ENCODE results near the gene MED27.

MED27 gene

GRCh38 chr9:131918481-131918880 is 161.2 kb downstream of the MED27 start:
- Histone ChIP-seq H3K79me1 (ENCODE audit: low read length) (no peaks in the 10 kb centered on the region), H3K36me3 (ENCODE audit: control insufficient read depth in 1 of 2, insufficient read depth in 2 of 2, low read length in 2 of 2) (no peaks in the 10 kb centered on the region), H3K4me2 (ENCODE audit: low read length) (no peak overlapping the region), H3K79me2 (ENCODE audit: control insufficient read depth, insufficient read depth, low read length, poor library complexity) (no peaks in the 10 kb centered on the region), H3K4me3 (ENCODE audit: low read depth, low read length) (no peak overlapping the region), H2BK12ac (ENCODE audit: low read length) (no peak overlapping the region), H3K23ac (ENCODE audit: low read length) (no peak overlapping the region), H3K9me3 (ENCODE audit: insufficient read depth, low read depth, low read length) (no peaks in the 10 kb centered on the region), H3K14ac (ENCODE audit: low read length) (no peak overlapping the region), H3K4ac (ENCODE audit: low read depth, low read length) (no peak overlapping the region), H3K9ac (ENCODE audit: low read length) (no peak overlapping the region), H3K18ac (ENCODE audit: low read length) (no peak overlapping the region), H2AK5ac (ENCODE audit: low read length) (no peak overlapping the region), H4K12ac (ENCODE audit: low read depth, low read length) (no peak overlapping the region), H4K91ac (ENCODE audit: low read depth, low read length) (no peak overlapping the region), H2BK120ac (ENCODE audit: insufficient read depth, low read length, poor library complexity) (no peak overlapping the region), H2BK5ac (ENCODE audit: low read depth, low read length, poor library complexity) (no peak overlapping the region), H3K27ac (ENCODE audit: low read depth, low read length) (no peak overlapping the region), H3K27me3 (ENCODE audit: insufficient read depth, low read length) (no peaks in the 10 kb centered on the region), H4K8ac (ENCODE audit: low read depth, low read length) (no peak overlapping the region), H2AFZ (ENCODE audit: insufficient read depth, low read length, poor library complexity) (no peak overlapping the region), H3K4me1 (ENCODE audit: control insufficient read depth in 1 of 2, insufficient read depth in 2 of 2, low read length in 2 of 2) (no peaks in the 10 kb centered on the region)
- no CpG with 5 or more reads among the region's 5 CpGs for WGBS (ENCODE audit: extremely low coverage, insufficient coverage, insufficient read length)
- DNase-seq = no peak

GRCh38 chr9:131917009-131917408 is 162.7 kb downstream of the MED27 start:
- Histone ChIP-seq H4K8ac (ENCODE audit: low read depth, low read length) (no peak overlapping the region), H4K12ac (ENCODE audit: low read depth, low read length) (no peak overlapping the region), H3K9ac (ENCODE audit: low read length) (no peak overlapping the region), H3K18ac (ENCODE audit: low read length) (no peak overlapping the region), H3K4me1 (ENCODE audit: control insufficient read depth in 1 of 2, insufficient read depth in 2 of 2, low read length in 2 of 2) (no peaks in the 10 kb centered on the region), H3K79me1 (ENCODE audit: low read length) (no peaks in the 10 kb centered on the region), H3K79me2 (ENCODE audit: control insufficient read depth, insufficient read depth, low read length, poor library complexity) (no peaks in the 10 kb centered on the region), H2AFZ (ENCODE audit: insufficient read depth, low read length, poor library complexity) (no peak overlapping the region), H3K27me3 (ENCODE audit: insufficient read depth, low read length) (no peaks in the 10 kb centered on the region), H3K4me2 (ENCODE audit: low read length) (no peak overlapping the region), H2BK5ac (ENCODE audit: low read depth, low read length, poor library complexity) (no peak overlapping the region), H3K9me3 (ENCODE audit: insufficient read depth, low read depth, low read length) (no peaks in the 10 kb centered on the region), H3K14ac (ENCODE audit: low read length) (no peak overlapping the region), H2BK120ac (ENCODE audit: insufficient read depth, low read length, poor library complexity) (no peak overlapping the region), H3K36me3 (ENCODE audit: control insufficient read depth in 1 of 2, insufficient read depth in 2 of 2, low read length in 2 of 2) (no peaks in the 10 kb centered on the region), H3K23ac (ENCODE audit: low read length) (no peak overlapping the region), H4K91ac (ENCODE audit: low read depth, low read length) (no peak overlapping the region), H2BK12ac (ENCODE audit: low read length) (no peak overlapping the region), H3K4me3 (ENCODE audit: low read depth, low read length) (no peak overlapping the region), H3K27ac (ENCODE audit: low read depth, low read length) (no peak overlapping the region), H3K4ac (ENCODE audit: low read depth, low read length) (no peak overlapping the region), H2AK5ac (ENCODE audit: low read length) (no peak overlapping the region)
- no peak for DNase-seq
- no CpG with 5 or more reads among the region's 2 CpGs for WGBS (ENCODE audit: extremely low coverage, insufficient coverage, insufficient read length)

GRCh38 chr9:131915181-131915580 is 164.5 kb downstream of the MED27 start:
- no peak overlapping the region for H2BK120ac ChIP-seq (ENCODE audit: insufficient read depth, low read length, poor library complexity)
- no peaks in the 10 kb centered on the region for H3K27me3 ChIP-seq (ENCODE audit: insufficient read depth, low read length)
- no peak overlapping the region for H3K4ac ChIP-seq (ENCODE audit: low read depth, low read length)
- H3K9ac ChIP-seq (ENCODE audit: low read length) = no peak overlapping the region
- H3K9me3 ChIP-seq (ENCODE audit: insufficient read depth, low read depth, low read length) = no peaks in the 10 kb centered on the region
- no peak overlapping the region for H3K23ac ChIP-seq (ENCODE audit: low read length)
- no peak overlapping the region for H3K27ac ChIP-seq (ENCODE audit: low read depth, low read length)
- no peak overlapping the region for H3K14ac ChIP-seq (ENCODE audit: low read length)
- H3K79me2 ChIP-seq (ENCODE audit: control insufficient read depth, insufficient read depth, low read length, poor library complexity) = no peaks in the 10 kb centered on the region
- no peak overlapping the region for H4K91ac ChIP-seq (ENCODE audit: low read depth, low read length)
- H2AK5ac ChIP-seq (ENCODE audit: low read length) = no peak overlapping the region
- no peak overlapping the region for H4K8ac ChIP-seq (ENCODE audit: low read depth, low read length)
- H2BK5ac ChIP-seq (ENCODE audit: low read depth, low read length, poor library complexity) = no peak overlapping the region
- no peak overlapping the region for H4K12ac ChIP-seq (ENCODE audit: low read depth, low read length)
- H3K36me3 ChIP-seq (ENCODE audit: control insufficient read depth in 1 of 2, insufficient read depth in 2 of 2, low read length in 2 of 2) = no peaks in the 10 kb centered on the region
- no peak overlapping the region for H3K4me3 ChIP-seq (ENCODE audit: low read depth, low read length)
- H3K79me1 ChIP-seq (ENCODE audit: low read length) = no peaks in the 10 kb centered on the region
- WGBS (ENCODE audit: extremely low coverage, insufficient coverage, insufficient read length) = no CpG with 5 or more reads among the region's 2 CpGs
- no peak for DNase-seq
- no peak overlapping the region for H2AFZ ChIP-seq (ENCODE audit: insufficient read depth, low read length, poor library complexity)
- no peaks in the 10 kb centered on the region for H3K4me1 ChIP-seq (ENCODE audit: control insufficient read depth in 1 of 2, insufficient read depth in 2 of 2, low read length in 2 of 2)
- H3K18ac ChIP-seq (ENCODE audit: low read length) = no peak overlapping the region
- H3K4me2 ChIP-seq (ENCODE audit: low read length) = no peak overlapping the region
- H2BK12ac ChIP-seq (ENCODE audit: low read length) = no peak overlapping the region

GRCh38 chr9:131912671-131913070 is 167.0 kb downstream of the MED27 start:
- Histone ChIP-seq H3K18ac (ENCODE audit: low read length) (no peak overlapping the region), H2AFZ (ENCODE audit: insufficient read depth, low read length, poor library complexity) (no peak overlapping the region), H3K4me3 (ENCODE audit: low read depth, low read length) (no peak overlapping the region), H3K9me3 (ENCODE audit: insufficient read depth, low read depth, low read length) (no peaks in the 10 kb centered on the region), H4K91ac (ENCODE audit: low read depth, low read length) (no peak overlapping the region), H3K4me1 (ENCODE audit: control insufficient read depth in 1 of 2, insufficient read depth in 2 of 2, low read length in 2 of 2) (no peaks in the 10 kb centered on the region), H3K79me1 (ENCODE audit: low read length) (no peaks in the 10 kb centered on the region), H3K14ac (ENCODE audit: low read length) (no peak overlapping the region), H4K8ac (ENCODE audit: low read depth, low read length) (no peak overlapping the region), H3K4me2 (ENCODE audit: low read length) (no peak overlapping the region), H3K27me3 (ENCODE audit: insufficient read depth, low read length) (no peaks in the 10 kb centered on the region), H3K27ac (ENCODE audit: low read depth, low read length) (no peak overlapping the region), H2BK5ac (ENCODE audit: low read depth, low read length, poor library complexity) (no peak overlapping the region), H3K36me3 (ENCODE audit: control insufficient read depth in 1 of 2, insufficient read depth in 2 of 2, low read length in 2 of 2) (no peaks in the 10 kb centered on the region), H3K4ac (ENCODE audit: low read depth, low read length) (no peak overlapping the region), H2BK12ac (ENCODE audit: low read length) (no peak overlapping the region), H3K9ac (ENCODE audit: low read length) (no peak overlapping the region), H2BK120ac (ENCODE audit: insufficient read depth, low read length, poor library complexity) (no peak overlapping the region), H4K12ac (ENCODE audit: low read depth, low read length) (no peak overlapping the region), H3K23ac (ENCODE audit: low read length) (no peak overlapping the region), H2AK5ac (ENCODE audit: low read length) (no peak overlapping the region), H3K79me2 (ENCODE audit: control insufficient read depth, insufficient read depth, low read length, poor library complexity) (no peaks in the 10 kb centered on the region)
- no peak for DNase-seq
- no CpG with 5 or more reads among the region's 3 CpGs for WGBS (ENCODE audit: extremely low coverage, insufficient coverage, insufficient read length)

All from trophoblast cell (in vitro differentiated cells and primary cell).